ENCODE data around the gene PXDC1.

The PXDC1 gene

DNA sequence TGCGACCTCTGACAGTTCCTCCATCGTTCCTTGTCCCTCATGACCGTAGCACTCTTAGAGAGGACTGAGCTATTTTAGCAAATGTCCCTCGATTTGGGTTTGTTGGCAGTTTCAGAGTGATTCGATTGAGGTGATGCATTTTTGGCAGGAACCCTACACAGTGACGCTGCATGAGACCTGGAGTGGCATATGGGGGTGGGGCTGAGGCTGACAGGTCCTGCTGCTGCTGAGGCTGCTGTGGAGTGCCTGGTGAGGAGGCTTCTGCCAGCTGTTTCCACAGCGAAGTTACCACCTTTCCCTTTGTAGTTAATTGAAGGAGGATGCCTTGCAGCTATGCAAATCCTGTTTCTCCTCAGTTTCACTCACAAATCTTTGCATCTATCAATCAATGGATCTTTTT, 19.8 kb downstream of the PXDC1 start:
- Histone ChIP-seq H3K36me3 (ENCODE audit: control insufficient read depth, insufficient read depth, low read length) (no peaks in the 10 kb centered on the region), H3K4me1 (ENCODE audit: control insufficient read depth, insufficient read depth, low read length) (no peaks in the 10 kb centered on the region)

DNA sequence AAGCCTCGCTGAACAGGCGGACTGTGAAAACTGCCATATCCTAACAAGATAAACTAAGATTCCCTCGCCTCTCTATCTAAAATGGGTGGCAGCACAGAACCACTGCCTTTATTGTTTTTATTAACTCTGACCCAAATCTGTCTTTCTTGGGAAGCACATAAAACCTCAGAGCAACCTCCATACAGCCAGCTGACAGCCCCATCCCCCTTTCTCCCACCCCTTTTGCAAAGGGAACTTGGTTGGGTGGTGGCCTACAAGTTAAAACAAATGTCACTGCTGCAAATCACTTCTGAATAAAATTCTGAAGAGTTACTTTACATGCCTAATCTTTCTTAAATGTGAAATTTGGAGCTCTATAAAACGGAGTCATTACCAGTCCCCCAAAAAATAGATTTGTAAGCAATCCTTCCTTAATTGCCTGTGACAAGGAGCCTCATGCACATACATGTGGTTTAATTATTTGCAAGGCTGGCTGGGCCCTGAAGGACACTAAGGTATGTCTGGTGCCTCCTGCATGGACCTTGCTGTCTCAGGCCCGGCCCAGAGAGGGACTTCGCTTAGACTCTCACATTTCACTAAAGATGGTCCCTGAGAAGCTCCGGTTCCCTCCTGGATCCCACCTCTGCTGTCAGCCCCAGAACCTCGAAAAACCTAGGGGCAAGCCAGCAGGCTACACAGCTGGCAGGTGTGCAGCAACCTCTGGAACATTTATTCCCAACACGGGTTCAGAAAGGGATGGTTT, 21.7 kb downstream of the PXDC1 start:
- no peaks in the 10 kb centered on the region for H3K4me1 ChIP-seq (ENCODE audit: control insufficient read depth, insufficient read depth, low read length)
- H3K4me3 ChIP-seq (ENCODE audit: low read depth, low read length), result no peak overlapping the region
- no peaks in the 10 kb centered on the region for H3K9me3 ChIP-seq (ENCODE audit: control insufficient read depth, insufficient read depth, low read length)
- peaks cover 2% of the 10 kb centered on the region for H3K36me3 ChIP-seq (ENCODE audit: control insufficient read depth, insufficient read depth, low read length)
- no peak overlapping the region for H3K9ac ChIP-seq (ENCODE audit: low read depth, low read length)
- no peaks in the 10 kb centered on the region for H3K27me3 ChIP-seq (ENCODE audit: control insufficient read depth, insufficient read depth, low read length)

More for the DNA sequence above, 19.8 kb downstream of the PXDC1 start:
- H3K9ac ChIP-seq (ENCODE audit: low read depth, low read length), result no peak overlapping the region
- no peak overlapping the region for H3K4me3 ChIP-seq (ENCODE audit: low read depth, low read length)
- H3K9me3 ChIP-seq (ENCODE audit: control insufficient read depth, insufficient read depth, low read length), result no peaks in the 10 kb centered on the region
- no peaks in the 10 kb centered on the region for H3K27me3 ChIP-seq (ENCODE audit: control insufficient read depth, insufficient read depth, low read length)

- no peak overlapping the region for H3K9ac ChIP-seq (ENCODE audit: low read depth, low read length)
- no peak overlapping the region for H3K4me3 ChIP-seq (ENCODE audit: low read depth, low read length)
- no peaks in the 10 kb centered on the region for H3K27me3 ChIP-seq (ENCODE audit: control insufficient read depth, insufficient read depth, low read length)
- no peaks in the 10 kb centered on the region for H3K9me3 ChIP-seq (ENCODE audit: control insufficient read depth, insufficient read depth, low read length)
- H3K4me1 ChIP-seq (ENCODE audit: control insufficient read depth, insufficient read depth, low read length), result peaks cover 1% of the 10 kb centered on the region
- peaks cover 4% of the 10 kb centered on the region for H3K36me3 ChIP-seq (ENCODE audit: control insufficient read depth, insufficient read depth, low read length)
Observed at GRCh38 chr6:3727593-3728108, 23.9 kb downstream of the PXDC1 start.

- Histone ChIP-seq H3K9me3 (ENCODE audit: control insufficient read depth, insufficient read depth, low read length) (no peaks in the 10 kb centered on the region), H3K4me1 (ENCODE audit: control insufficient read depth, insufficient read depth, low read length) (peaks cover 7% of the 10 kb centered on the region), H3K9ac (ENCODE audit: low read depth, low read length) (no peak overlapping the region), H3K36me3 (ENCODE audit: control insufficient read depth, insufficient read depth, low read length) (peaks cover 4% of the 10 kb centered on the region), H3K4me3 (ENCODE audit: low read depth, low read length) (no peak overlapping the region), H3K27me3 (ENCODE audit: control insufficient read depth, insufficient read depth, low read length) (no peaks in the 10 kb centered on the region)
Observed at GRCh38 chr6:3727036-3727435, 24.5 kb downstream of the PXDC1 start.

DNA sequence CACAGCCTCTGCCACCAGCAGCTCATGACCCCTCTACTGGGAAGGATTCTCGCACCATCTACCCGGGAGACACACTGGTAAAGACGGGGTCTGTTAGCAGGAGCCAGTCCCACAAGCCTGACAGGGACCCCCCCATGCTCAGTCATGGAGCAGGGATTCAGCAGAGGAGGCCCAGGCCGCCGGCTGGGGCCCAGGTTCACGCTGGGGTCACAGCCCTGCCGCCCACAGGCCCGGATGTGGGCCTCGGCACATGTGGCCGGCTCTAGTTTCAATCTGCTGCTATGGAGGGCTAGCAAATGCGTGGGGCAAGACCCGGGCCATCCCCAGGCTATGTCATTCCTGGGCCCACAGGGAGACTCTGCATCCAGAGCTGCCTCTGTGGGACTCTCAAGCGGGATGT, 25.1 kb downstream of the PXDC1 start:
- H3K4me3 ChIP-seq (ENCODE audit: low read depth, low read length), result no peak overlapping the region
- no peaks in the 10 kb centered on the region for H3K9me3 ChIP-seq (ENCODE audit: control insufficient read depth, insufficient read depth, low read length)
- no peak overlapping the region for H3K9ac ChIP-seq (ENCODE audit: low read depth, low read length)
- H3K36me3 ChIP-seq (ENCODE audit: control insufficient read depth, insufficient read depth, low read length), result peaks cover 4% of the 10 kb centered on the region
- no peaks in the 10 kb centered on the region for H3K27me3 ChIP-seq (ENCODE audit: control insufficient read depth, insufficient read depth, low read length)
- H3K4me1 ChIP-seq (ENCODE audit: control insufficient read depth, insufficient read depth, low read length), result peaks cover 10% of the 10 kb centered on the region

GRCh38 chr6:3725145-3726047, 26.1 kb downstream of the PXDC1 start:
- Histone ChIP-seq H3K9ac (ENCODE audit: low read depth, low read length) (no peak overlapping the region), H3K36me3 (ENCODE audit: control insufficient read depth, insufficient read depth, low read length) (peaks cover 4% of the 10 kb centered on the region), H3K4me1 (ENCODE audit: control insufficient read depth, insufficient read depth, low read length) (peaks cover 10% of the 10 kb centered on the region), H3K27me3 (ENCODE audit: control insufficient read depth, insufficient read depth, low read length) (no peaks in the 10 kb centered on the region), H3K4me3 (ENCODE audit: low read depth, low read length) (no peak overlapping the region), H3K9me3 (ENCODE audit: control insufficient read depth, insufficient read depth, low read length) (no peaks in the 10 kb centered on the region)

DNA sequence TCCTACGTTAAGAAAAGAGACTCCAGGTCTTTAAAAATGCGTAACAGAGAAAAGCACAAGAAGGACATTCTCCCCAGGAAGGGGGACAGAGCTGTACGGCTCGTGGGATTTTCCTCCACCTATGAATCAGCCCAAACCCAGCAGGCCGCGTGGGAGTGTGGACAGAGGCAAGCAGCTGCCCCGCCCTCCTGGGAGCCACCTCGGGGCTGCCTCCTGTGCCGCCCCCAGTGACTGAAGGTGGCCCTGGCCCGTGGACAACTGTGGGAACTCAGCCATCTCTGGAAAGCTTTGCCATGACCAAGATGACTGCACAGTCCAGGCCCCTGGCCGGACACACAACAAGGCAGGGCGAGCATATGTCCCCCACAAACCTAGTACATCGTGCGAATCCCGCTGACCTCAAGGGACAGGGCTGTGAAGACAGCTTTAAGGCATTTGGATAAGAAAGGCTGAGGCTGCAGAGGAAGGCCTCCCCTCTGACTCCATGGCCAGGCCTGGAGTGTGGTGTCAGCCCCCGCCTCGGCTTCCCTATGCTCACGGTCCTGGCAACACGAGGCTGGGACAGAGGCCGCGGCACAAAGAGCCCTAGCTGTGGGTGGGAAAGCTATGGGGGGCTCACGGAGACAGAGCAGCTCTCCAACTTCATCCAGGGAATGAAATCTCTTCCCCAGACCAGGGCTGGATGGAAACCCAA, 26.9 kb downstream of the PXDC1 start:
- Histone ChIP-seq H3K36me3 (ENCODE audit: control insufficient read depth, insufficient read depth, low read length) (peaks cover 4% of the 10 kb centered on the region), H3K27me3 (ENCODE audit: control insufficient read depth, insufficient read depth, low read length) (no peaks in the 10 kb centered on the region), H3K4me3 (ENCODE audit: low read depth, low read length) (no peak overlapping the region), H3K9me3 (ENCODE audit: control insufficient read depth, insufficient read depth, low read length) (no peaks in the 10 kb centered on the region), H3K4me1 (ENCODE audit: control insufficient read depth, insufficient read depth, low read length) (peaks cover 10% of the 10 kb centered on the region), H3K9ac (ENCODE audit: low read depth, low read length) (no peak overlapping the region)

GRCh38 chr6:3723966-3724365, 27.5 kb downstream of the PXDC1 start:
- Histone ChIP-seq H3K9me3 (ENCODE audit: control insufficient read depth, insufficient read depth, low read length) (no peaks in the 10 kb centered on the region), H3K4me3 (ENCODE audit: low read depth, low read length) (no peak overlapping the region), H3K36me3 (ENCODE audit: control insufficient read depth, insufficient read depth, low read length) (peaks cover 4% of the 10 kb centered on the region), H3K27me3 (ENCODE audit: control insufficient read depth, insufficient read depth, low read length) (no peaks in the 10 kb centered on the region), H3K4me1 (ENCODE audit: control insufficient read depth, insufficient read depth, low read length) (peaks cover 10% of the 10 kb centered on the region), H3K9ac (ENCODE audit: low read depth, low read length) (no peak overlapping the region)

- Histone ChIP-seq H3K27me3 (ENCODE audit: control insufficient read depth, insufficient read depth, low read length) (no peaks in the 10 kb centered on the region), H3K4me3 (ENCODE audit: low read depth, low read length) (no peak overlapping the region), H3K4me1 (ENCODE audit: control insufficient read depth, insufficient read depth, low read length) (peaks cover 10% of the 10 kb centered on the region), H3K36me3 (ENCODE audit: control insufficient read depth, insufficient read depth, low read length) (peaks cover 4% of the 10 kb centered on the region), H3K9ac (ENCODE audit: low read depth, low read length) (no peak overlapping the region), H3K9me3 (ENCODE audit: control insufficient read depth, insufficient read depth, low read length) (no peaks in the 10 kb centered on the region)
Observed at GRCh38 chr6:3723251-3723650, 28.3 kb downstream of the PXDC1 start.

DNA sequence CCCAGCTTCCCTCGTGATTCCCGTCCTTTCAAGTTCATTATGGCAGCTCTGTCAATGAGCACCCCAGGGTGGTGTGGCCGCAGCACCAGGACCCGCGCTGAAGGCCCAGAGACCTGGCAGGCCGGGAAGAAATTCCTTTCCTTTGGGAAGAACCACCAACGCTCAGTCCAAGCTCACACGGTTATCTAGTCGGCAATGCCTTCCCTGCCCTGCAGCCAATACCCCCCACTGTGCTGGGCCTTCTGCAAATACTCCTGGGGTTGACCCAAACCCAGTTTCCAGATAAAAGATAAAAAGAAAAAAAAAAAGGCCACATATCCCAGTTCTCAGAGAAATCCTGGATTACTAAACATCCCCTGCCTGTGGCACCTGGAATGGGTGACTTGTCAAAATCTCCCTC, 28.7 kb downstream of the PXDC1 start:
- H3K4me3 ChIP-seq (ENCODE audit: low read depth, low read length), result no peak overlapping the region
- peaks cover 4% of the 10 kb centered on the region for H3K36me3 ChIP-seq (ENCODE audit: control insufficient read depth, insufficient read depth, low read length)
- peaks cover 10% of the 10 kb centered on the region for H3K4me1 ChIP-seq (ENCODE audit: control insufficient read depth, insufficient read depth, low read length)
- no peaks in the 10 kb centered on the region for H3K27me3 ChIP-seq (ENCODE audit: control insufficient read depth, insufficient read depth, low read length)
- H3K9ac ChIP-seq (ENCODE audit: low read depth, low read length), result no peak overlapping the region
- no peaks in the 10 kb centered on the region for H3K9me3 ChIP-seq (ENCODE audit: control insufficient read depth, insufficient read depth, low read length)

- Histone ChIP-seq H3K4me1 (ENCODE audit: control insufficient read depth, insufficient read depth, low read length) (peaks cover 10% of the 10 kb centered on the region), H3K27me3 (ENCODE audit: control insufficient read depth, insufficient read depth, low read length) (no peaks in the 10 kb centered on the region), H3K9ac (ENCODE audit: low read depth, low read length) (no peak overlapping the region), H3K9me3 (ENCODE audit: control insufficient read depth, insufficient read depth, low read length) (no peaks in the 10 kb centered on the region), H3K4me3 (ENCODE audit: low read depth, low read length) (no peak overlapping the region), H3K36me3 (ENCODE audit: control insufficient read depth, insufficient read depth, low read length) (peaks cover 4% of the 10 kb centered on the region)
Observed at GRCh38 chr6:3721810-3722621, 29.5 kb downstream of the PXDC1 start.
